GM18505 (cell line): ENCODE data around the gene CDK5.

Source experiments
- ATAC-seq: cut with Tn5 transposase; IDR thresholded peaks from one replicate; pipeline ENCODE4 v1.9.1; 2021; ENCODE audit not compliant: unreplicated experiment
- POLR2A ChIP-seq: IDR thresholded peaks from 4 replicates; pipeline ENCODE4 v1.6.1; 2011; ENCODE audit warnings: borderline replicate concordance; ENCODE audit not compliant: insufficient read depth, insufficient read length; ENCODE audit errors: extremely low read depth

The CDK5 gene

DNA sequence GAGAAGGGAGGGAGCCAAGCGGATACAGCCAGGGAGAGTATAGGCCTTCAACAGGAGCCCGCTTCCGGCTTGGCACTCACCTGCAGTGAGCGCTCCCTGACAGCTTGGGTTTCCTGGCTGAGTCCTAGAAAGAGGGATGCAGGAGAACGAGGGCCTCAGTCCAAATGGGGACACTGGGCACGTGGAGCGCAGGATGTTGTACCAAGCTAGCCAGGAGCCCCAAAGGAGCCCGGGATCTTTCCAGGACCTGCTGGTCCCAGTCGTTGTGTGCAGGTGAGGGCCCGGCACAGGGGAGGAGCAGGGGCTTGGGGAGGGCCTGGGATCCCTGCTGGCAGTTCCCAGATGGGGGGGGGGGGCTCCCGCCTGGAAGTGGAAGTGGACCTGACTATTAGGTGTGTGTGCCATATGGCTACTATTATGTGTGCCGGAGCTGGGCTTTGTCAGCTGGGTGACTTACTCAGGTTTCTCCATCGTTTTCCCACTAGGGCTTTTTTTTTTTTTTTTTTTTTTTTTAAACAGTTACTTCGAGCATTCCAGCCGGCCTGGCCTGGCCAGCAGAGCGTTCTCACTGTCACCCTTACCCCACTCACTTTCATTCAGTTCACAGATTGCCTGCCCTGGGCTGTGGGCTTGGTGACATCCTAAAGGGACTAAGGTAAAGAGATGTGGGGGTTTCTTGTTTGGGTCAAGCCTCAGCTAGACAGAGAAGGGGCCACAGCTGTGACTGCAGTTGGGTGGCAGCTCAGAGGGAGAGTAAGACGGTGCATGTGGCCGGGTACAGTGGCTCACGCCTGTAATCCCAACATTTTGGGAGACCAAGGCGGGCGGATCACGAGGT is 32.4 kb upstream of the CDK5 start:
- no peak for ATAC-seq
- TF ChIP-seq POLR2A = no peak

DNA sequence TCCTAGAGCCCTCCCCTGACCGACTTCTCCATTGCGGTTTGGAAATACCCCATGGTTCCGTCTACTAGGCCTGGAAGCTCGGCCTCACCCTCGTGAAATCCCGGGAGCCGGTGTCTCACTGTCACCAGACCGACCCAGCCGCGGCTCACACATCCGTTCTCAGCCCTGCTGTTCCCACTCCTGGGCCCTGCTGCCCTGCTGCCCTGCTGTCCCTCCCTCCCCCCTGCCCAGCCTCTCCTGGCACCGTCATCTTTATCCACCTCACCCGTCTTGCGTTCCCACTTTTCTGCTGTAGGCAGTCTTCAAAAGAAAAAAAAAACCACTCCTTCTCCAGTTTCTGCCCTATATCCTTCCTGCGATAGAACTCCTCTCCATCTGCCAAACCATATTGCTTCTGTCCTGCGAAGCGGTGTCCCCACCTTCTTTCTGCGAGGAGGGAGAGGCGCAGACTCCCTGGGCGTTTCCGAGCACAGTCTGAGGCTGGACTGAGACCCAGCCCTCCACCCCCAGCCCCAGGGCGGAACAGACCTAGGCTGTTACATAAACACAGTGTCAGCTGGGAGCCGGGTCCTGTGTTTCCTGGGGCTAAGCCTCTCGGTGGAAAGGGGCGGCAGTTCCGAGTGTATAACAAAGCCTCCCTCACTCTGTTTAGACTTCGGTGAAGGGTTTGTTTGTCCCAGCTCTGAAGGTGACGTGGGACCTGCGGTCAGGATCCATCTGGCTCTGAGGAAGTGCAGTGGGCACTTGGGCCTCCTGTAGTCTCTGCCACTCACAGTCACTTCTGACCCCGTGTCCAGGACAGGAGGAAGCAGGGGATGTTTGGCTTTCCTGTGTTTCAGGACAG is 31.4 kb upstream of the CDK5 start:
- TF ChIP-seq POLR2A = no peak
- no peak for ATAC-seq

DNA sequence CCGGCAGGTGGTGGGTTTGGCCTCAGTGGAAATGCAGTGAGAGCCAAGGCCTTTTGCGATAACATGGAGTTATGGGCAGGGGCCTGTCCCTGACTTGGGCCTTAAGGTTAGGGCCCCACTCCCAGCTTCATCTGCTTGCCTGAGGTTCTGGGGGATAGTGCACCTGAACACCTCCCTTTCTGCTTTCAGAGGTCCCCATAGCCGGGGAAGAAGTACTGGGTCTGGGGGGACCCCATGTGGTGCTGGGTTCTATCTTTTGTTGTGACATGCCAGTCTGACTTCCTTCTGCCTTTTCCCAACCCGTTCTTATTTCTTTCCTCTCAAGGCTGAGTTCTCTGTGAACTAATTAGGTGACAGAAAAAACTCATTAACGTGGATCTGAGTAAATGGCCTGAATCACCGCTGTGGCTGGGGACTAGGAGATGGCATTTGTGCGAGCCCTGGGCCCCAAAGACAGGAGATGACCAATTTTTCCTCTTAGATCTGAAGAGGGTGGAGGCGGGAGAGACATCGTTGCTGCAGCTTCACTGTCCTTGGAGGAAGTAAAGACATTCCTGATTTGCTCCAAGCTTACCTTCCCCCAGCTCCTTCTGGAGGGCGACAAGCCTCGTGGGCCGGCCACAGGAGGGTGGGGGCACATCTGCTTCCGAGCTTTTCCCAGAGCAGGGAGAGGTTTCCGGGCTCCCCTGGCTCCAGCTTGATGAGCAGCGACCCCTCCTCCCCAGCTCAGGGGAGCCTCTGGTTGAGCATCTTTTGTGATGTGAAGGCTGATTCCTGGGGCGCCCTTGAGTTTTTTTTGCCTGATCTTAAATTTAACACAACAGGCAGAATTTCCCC is 30.5 kb upstream of the CDK5 start:
- no peak for TF ChIP-seq POLR2A
- ATAC-seq = no peak

DNA sequence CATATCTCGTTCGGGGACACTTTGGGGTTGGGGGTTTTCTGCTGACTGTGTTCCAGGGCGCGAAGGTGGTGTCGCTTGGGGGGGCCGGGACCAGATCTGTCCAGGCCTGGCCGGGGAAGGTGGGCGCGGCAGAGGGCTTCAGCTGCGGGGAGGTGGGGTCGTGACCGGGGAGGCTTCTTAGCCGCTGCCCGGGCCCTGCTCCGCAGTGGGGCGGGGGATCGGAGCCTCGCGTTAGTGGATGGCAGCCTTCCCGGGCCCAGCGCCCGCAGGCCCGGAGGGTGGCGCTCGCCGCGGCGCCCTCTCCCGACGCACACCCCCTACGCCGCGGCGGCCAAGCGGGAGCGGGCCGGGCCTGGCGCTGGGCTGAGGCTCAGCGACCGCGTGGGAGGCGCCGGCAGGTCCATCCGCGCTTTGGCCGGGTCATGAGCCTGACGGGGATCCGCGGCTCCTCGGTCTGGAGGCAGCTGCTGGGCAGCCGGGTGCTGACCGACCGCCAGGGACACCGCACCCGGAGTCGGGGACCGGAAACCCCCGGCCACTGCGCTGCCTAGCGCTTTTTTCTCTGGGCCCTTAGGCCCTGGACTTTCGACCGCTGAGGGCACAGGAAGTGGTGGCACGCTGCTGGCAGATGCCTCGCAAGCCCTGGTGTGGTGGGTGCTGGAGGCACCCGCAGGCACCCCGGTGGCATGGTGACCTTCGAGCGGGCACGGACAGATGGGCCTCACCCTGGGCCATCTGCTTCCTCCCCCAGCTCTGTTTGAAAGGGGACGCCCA is 29.7 kb upstream of the CDK5 start:
- ATAC-seq = no peak
- no peak for TF ChIP-seq POLR2A

DNA sequence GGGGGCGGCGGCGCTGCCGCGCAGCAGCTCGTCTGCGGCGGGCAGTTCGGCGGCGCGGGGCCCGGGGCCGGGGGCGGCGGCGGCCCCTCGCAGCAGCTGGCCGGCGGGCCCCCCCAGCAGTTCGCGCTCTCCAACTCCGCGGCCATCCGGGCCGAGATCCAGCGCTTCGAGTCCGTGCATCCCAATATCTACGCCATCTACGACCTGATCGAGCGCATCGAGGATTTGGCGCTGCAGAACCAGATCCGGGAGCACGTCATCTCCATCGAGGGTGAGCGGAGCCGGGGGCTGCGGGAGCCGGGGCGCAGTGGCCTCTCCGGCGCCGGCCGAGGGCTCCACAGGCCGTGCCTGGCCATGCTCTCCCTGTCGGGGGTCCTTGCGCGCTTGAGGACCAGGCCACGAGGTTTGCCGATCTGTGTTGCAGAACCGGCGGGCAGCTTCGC is 29.1 kb upstream of the CDK5 start:
- ATAC-seq = no peak
- no peak for TF ChIP-seq POLR2A

DNA sequence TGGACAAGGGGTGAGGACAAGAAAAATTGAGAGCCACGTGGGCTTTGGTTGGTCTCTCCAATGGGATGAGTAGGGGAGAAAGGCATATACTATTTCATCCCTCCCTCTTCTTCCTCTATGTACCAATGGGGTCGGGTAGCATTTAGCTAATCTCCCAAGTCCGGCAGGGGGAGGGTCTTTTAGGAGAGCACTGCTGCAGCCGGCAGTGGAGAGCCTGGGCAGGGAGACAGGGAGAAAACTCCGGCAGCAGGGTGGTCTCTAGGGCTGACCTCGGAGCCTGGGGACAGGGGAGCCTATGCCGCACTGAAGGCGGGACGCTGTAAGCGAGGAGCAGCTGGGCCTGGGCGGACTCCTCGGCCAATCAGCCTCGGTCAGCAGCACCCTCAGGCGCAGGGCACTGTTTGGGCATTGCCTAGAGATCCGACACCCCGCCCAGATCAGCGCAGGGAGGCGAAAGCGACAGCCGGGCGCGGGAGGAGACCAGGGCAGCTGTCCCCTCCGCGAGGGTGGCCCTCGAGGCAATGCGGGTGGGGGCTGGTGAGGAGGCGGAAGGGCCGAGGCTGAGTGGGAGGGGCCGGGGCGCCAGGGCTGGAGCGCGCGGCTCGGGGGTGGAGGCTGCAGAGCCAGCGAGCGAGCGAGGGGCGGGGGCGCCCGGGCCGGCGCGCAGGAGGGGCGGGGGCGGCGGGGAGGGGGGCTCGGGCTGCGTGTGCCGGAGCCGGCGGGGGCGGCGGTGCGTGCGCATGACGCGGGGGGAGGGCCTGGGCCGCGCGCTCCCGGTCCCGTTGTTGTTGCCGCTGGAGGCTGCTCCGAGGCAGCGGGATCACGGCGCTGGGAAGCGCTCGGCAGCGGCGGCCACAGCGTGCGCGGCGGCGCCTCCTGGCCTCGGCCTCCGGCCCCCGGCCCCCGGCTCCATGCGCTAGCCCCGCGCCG is 28.3 kb upstream of the CDK5 start, which contains the start of gene AGAP3:
TSS of gene AGAP3 (plus strand) at position 785 of the 930 bp plus-strand sequence. CDS start 267 bp downstream, outside the sequence.
- peak; percentile 82 for TF ChIP-seq POLR2A
- ATAC-seq = peak; percentile 43

DNA sequence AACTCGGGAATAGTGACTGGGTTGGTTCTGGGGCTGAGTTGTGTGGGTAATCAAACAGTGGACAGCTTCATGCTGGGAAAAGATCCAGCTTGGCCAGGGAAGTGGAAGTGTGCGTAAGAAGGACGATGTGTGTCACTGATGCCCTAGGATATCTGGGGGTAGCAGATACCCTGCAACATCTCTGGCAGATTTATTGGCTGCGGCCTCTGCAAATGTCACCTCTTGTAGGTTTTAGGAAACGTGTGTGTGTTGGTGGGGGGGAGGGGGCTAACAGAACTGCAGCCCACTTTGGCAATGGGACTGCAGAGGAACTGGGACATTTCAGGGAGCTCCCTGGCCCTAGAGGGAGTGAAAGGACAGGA is 27.6 kb upstream of the CDK5 start:
- no peak for ATAC-seq
- no peak for TF ChIP-seq POLR2A

DNA sequence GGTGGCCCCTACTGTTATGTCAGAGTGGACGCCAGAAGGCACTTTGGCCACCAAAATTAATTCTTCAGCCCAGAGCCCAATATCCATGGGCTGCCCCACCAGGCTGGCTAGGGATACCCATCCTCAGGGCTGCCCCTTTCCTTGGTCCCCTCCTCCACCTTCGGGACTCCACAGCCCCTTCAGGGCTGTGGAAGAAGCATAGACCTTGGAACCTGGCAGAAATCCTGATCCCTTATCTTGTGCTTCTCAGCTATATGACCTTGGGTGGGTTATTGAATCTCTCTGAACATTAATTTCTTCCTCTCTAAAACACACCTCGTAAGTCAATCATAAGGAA is 26.1 kb upstream of the CDK5 start:
- no peak for ATAC-seq
- no peak for TF ChIP-seq POLR2A

DNA sequence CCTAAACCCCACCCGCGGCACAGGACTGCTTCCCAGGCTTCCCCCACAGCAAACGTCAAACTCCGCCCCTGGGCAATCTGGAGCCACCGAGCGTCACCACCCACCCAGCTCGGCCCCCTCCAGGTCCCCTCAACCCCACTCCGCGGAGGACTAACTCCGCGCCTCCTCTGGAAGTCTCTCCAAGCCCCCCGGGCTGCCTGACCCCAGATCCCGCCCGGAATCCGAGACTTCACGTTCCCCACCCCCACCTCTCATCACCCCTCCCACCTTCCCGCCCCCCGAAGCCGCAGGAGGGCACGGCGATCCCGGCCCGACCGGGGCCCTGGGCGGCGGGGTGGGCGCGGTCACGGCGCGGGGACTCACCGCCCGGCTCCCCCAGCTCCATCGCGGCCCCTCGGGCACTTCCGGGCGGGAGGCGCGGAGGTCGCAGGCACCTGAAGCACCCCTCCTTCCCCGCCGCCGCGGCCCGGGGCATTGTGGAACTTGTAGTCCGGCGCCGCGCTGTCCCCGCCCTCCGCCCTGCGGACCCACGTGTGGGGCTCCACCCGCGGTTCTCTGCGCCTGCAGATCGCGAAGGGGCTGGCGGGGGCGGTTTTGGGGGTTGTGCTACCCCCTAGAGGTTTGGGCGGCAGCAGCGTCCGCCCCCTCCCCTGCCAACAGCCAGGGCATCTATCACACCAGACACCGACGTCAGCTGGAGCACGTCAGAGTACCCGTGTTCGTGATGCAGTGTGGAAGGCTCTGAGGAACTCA is 25.6 kb upstream of the CDK5 start, which contains the start of gene TMUB1:
TSS of gene TMUB1 (minus strand) at position 423 of the 753 bp plus-strand sequence. CDS start 930 bp downstream, outside the sequence.
- TF ChIP-seq POLR2A = peak; percentile 63
- ATAC-seq = peak; percentile 35

DNA sequence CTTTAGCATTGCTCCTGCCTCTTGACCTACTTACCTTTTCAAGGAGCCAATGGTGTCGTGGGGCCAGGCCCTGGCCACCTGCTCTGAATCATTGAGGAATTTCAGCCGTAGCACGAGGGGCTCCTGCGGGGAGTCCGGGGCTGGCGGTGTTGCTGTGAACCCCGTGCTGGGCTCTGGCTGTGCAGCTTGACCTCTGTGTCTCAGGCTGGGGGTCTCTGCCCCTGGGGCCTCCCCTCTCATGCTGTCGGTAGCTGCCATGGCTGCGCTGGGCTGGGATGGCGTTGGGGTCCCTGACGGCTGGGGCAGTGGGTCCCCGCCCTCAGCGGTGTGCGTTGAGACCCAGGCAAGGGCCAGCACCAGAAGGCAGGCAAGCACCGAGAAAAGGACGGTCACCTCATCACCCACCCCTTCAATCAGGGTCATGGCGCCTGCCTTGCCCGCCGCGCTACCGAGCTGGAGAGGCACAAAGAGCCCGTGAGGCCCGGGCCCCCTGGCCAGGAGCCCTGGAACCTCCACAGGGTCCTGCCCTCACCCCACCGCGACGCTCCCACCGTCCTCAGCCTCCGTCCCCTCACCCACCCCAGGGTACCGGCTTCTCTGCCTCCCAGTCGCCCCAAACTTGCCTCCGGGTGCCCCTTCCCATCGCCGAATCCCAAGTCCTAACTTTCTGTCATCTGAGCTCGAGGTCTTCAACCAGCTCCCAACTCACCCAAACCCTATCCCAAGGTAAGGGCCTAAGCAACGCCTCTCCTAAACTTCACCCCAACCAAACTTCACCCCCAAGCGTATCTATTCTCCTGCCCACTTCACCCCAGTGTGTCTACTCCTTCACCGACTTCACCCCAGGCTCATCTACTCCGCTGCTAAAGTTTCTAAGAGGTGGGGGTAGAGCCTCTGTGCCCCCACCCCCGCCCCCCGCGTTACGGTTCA is 24.7 kb upstream of the CDK5 start:
- no peak for ATAC-seq

More for the DNA sequence above, 24.7 kb upstream of the CDK5 start:
- no peak for TF ChIP-seq POLR2A
